NCI-H2196 (cell line): ENCODE results near the gene KPNA2.
A peak's percentile ranks its signal among the peaks of the same experiment; 100 is the strongest.
"Not testable (repeated sequence)": the region's sequence is repeated elsewhere in the genome, so short reads cannot be mapped to it uniquely, and the experiment has no call there.

Experiments
- DNase-seq: peaks from one replicate; lab custom pipeline; 2025; ENCODE audit not compliant: unreplicated experiment; lab: John Stamatoyannopoulos, UW

KPNA2 gene

GRCh38 chr17:68054296-68054900 lies 18.9 kb downstream of the KPNA2 start:
- peak; percentile 27 for DNase-seq

- no peak for DNase-seq
Measured at GRCh38 chr17:68057531-68057952, 22.0 kb downstream of the KPNA2 start.

- no peak for DNase-seq
Measured at GRCh38 chr17:68060336-68060735, 24.8 kb downstream of the KPNA2 start.

GRCh38 chr17:68061512-68062313 lies 26.2 kb downstream of the KPNA2 start:
- DNase-seq, result peak; percentile 43

GRCh38 chr17:68065366-68065765 lies 29.8 kb downstream of the KPNA2 start:
- DNase-seq, result not testable (repeated sequence)

GRCh38 chr17:68068512-68068911 lies 33.0 kb downstream of the KPNA2 start:
- not testable (repeated sequence) for DNase-seq

GRCh38 chr17:68070582-68071444 lies 35.3 kb downstream of the KPNA2 start:
- not testable (repeated sequence) for DNase-seq

GRCh38 chr17:68074279-68074678 lies 38.7 kb downstream of the KPNA2 start:
- DNase-seq, result no peak

- DNase-seq, result not testable (repeated sequence)
Measured at GRCh38 chr17:68075953-68076607, 40.5 kb downstream of the KPNA2 start.

- not testable (repeated sequence) for DNase-seq
Measured at GRCh38 chr17:68077498-68077897, 42.0 kb downstream of the KPNA2 start.

GRCh38 chr17:68080411-68081150 lies 45.0 kb downstream of the KPNA2 start:
- DNase-seq, result no peak

- not testable (repeated sequence) for DNase-seq
Measured at GRCh38 chr17:68081305-68082265, 46.0 kb downstream of the KPNA2 start.

- no peak for DNase-seq
Measured at GRCh38 chr17:68085771-68086381, 50.3 kb downstream of the KPNA2 start.

GRCh38 chr17:68086666-68087065 lies 51.1 kb downstream of the KPNA2 start:
- DNase-seq, result not testable (repeated sequence)

- DNase-seq, result not testable (repeated sequence)
Measured at GRCh38 chr17:68087131-68087623, 51.6 kb downstream of the KPNA2 start.

GRCh38 chr17:68087851-68088250 lies 52.3 kb downstream of the KPNA2 start:
- DNase-seq, result no peak

GRCh38 chr17:68089881-68090280 lies 54.3 kb downstream of the KPNA2 start:
- peak; percentile 30 for DNase-seq

- no peak for DNase-seq
Measured at GRCh38 chr17:68094481-68095078, 59.0 kb downstream of the KPNA2 start.
